ENCODE results near the gene GPR42.

- TF ChIP-seq CTCF (conservative IDR thresholded peaks at IDR 0.05; ENCODE audit: low read length), result no peak
- no peak for TF ChIP-seq EZH2phosphoT487 (IDR thresholded peaks at IDR 0.05; ENCODE audit: borderline replicate concordance)
Measured at GRCh38 chr19:35337984-35338296, 32.9 kb upstream of the GPR42 start.

Data from Loucy (cell line).